SK-N-SH treated with all-trans-retinoic acid at 6 μM for 48 hours (cell line): ENCODE measurements around the gene DDX54.

ENCODE experiments used
- ATAC-seq: fragments of 200-7000 bp; cut with Tn5 transposase; 3 replicates; pipeline ENCODE4 v1.9.1; 2020; ENCODE audit warnings: mild to moderate bottlenecking, moderate library complexity
- ARNTL ChIP-seq: fragments of 450-650 bp; formaldehyde crosslinking; IDR thresholded peaks from 2 replicates; pipeline ENCODE4 v1.5.0; 2020; ENCODE audit warnings: low read depth, mild to moderate bottlenecking, moderate library complexity, borderline replicate concordance
- BACH2 ChIP-seq: fragments of 250-450 bp; sonication (Bioruptor Pico); IDR thresholded peaks from 2 replicates; pipeline ENCODE4 v1.9.0; 2021; ENCODE audit warnings: mild to moderate bottlenecking, borderline replicate concordance
- CREB5 ChIP-seq: fragments of 250-450 bp; sonication (Bioruptor Pico); IDR thresholded peaks from 2 replicates; pipeline ENCODE4 v1.5.1; 2020; ENCODE audit warnings: low read depth, mild to moderate bottlenecking, moderate library complexity
- CSDC2 ChIP-seq: fragments of 250-450 bp; sonication (Bioruptor Pico); IDR thresholded peaks from 2 replicates; pipeline ENCODE4 v1.5.0; 2020; ENCODE audit warnings: mild to moderate bottlenecking, moderate library complexity
- ESRRG ChIP-seq: fragments of 250-450 bp; sonication (Bioruptor Pico); IDR thresholded peaks from 2 replicates; pipeline ENCODE4 v1.6.1; 2021; ENCODE audit warnings: mild to moderate bottlenecking
- GLIS3 ChIP-seq: fragments of 250-450 bp; sonication (Bioruptor Pico); IDR thresholded peaks from 2 replicates; pipeline ENCODE4 v1.5.0; 2020; ENCODE audit warnings: mild to moderate bottlenecking, moderate library complexity
- ISL1 ChIP-seq: fragments of 250-450 bp; sonication (Bioruptor Pico); IDR thresholded peaks from 2 replicates; pipeline ENCODE4 v2.1.2; 2022; ENCODE audit warnings: mild to moderate bottlenecking, moderate library complexity
- OSR1 ChIP-seq: fragments of 250-450 bp; sonication (Bioruptor Pico); IDR thresholded peaks from 2 replicates; pipeline ENCODE4 v1.8.0; 2022; ENCODE audit warnings: moderate library complexity, mild to moderate bottlenecking, inconsistent platforms
- POU6F1 ChIP-seq: fragments of 250-450 bp; sonication (Bioruptor Pico); IDR thresholded peaks from 2 replicates; pipeline ENCODE4 v1.8.0; 2021; ENCODE audit warnings: low read depth, mild to moderate bottlenecking, moderate library complexity, borderline replicate concordance
- PPARA ChIP-seq: fragments of 250-450 bp; sonication (Bioruptor Pico); IDR thresholded peaks from 2 replicates; pipeline ENCODE4 v1.5.0; 2020; ENCODE audit warnings: mild to moderate bottlenecking, borderline replicate concordance
- RARB ChIP-seq: fragments of 250-450 bp; sonication (Bioruptor Pico); IDR thresholded peaks from 2 replicates; pipeline ENCODE4 v1.8.0; 2021; ENCODE audit warnings: mild to moderate bottlenecking, moderate library complexity
- SNAI2 ChIP-seq: fragments of 250-450 bp; sonication (Bioruptor Pico); IDR thresholded peaks from 2 replicates; pipeline ENCODE4 v1.5.0; 2020; ENCODE audit warnings: mild to moderate bottlenecking, moderate library complexity
- TCF4 ChIP-seq: fragments of 250-450 bp; sonication (Bioruptor Pico); IDR thresholded peaks from 2 replicates; pipeline ENCODE4 v1.8.0; 2021; ENCODE audit warnings: mild to moderate bottlenecking, moderate library complexity, borderline replicate concordance
- TOX ChIP-seq: fragments of 250-450 bp; sonication (Bioruptor Pico); IDR thresholded peaks from 2 replicates; pipeline ENCODE4 v1.8.0; 2021; ENCODE audit warnings: mild to moderate bottlenecking, moderate library complexity, borderline replicate concordance
- ZC3H10 ChIP-seq: fragments of 250-450 bp; sonication (Bioruptor Pico); IDR thresholded peaks from 2 replicates; pipeline ENCODE4 v1.5.1; 2021; ENCODE audit warnings: mild to moderate bottlenecking, moderate library complexity
- ZFP30 ChIP-seq: fragments of 450-650 bp; formaldehyde crosslinking; IDR thresholded peaks from 2 replicates; pipeline ENCODE4 v1.5.0; 2022; ENCODE audit warnings: mild to moderate bottlenecking, moderate library complexity
- ZNF565 ChIP-seq: fragments of 450-650 bp; formaldehyde crosslinking; conservative IDR thresholded peaks from 2 replicates; pipeline ENCODE4 v1.5.0; 2020; ENCODE audit warnings: low read depth, mild to moderate bottlenecking, moderate library complexity
- ZNF70 ChIP-seq: fragments of 450-650 bp; formaldehyde crosslinking; IDR thresholded peaks from 2 replicates; pipeline ENCODE4 v1.5.0; 2020; ENCODE audit warnings: mild to moderate bottlenecking, moderate library complexity
- ZNF8 ChIP-seq: fragments of 450-650 bp; formaldehyde crosslinking; IDR thresholded peaks from 2 replicates; pipeline ENCODE4 v1.5.0; 2020; ENCODE audit warnings: mild to moderate bottlenecking, moderate library complexity
- TF ChIP-seq, protein P1 (sequence below): fragments of 250-450 bp; sonication (Bioruptor Pico); IDR thresholded peaks from 2 replicates; pipeline ENCODE4 v1.5.1; 2021; ENCODE audit warnings: mild to moderate bottlenecking, moderate library complexity

Gene DDX54

DNA sequence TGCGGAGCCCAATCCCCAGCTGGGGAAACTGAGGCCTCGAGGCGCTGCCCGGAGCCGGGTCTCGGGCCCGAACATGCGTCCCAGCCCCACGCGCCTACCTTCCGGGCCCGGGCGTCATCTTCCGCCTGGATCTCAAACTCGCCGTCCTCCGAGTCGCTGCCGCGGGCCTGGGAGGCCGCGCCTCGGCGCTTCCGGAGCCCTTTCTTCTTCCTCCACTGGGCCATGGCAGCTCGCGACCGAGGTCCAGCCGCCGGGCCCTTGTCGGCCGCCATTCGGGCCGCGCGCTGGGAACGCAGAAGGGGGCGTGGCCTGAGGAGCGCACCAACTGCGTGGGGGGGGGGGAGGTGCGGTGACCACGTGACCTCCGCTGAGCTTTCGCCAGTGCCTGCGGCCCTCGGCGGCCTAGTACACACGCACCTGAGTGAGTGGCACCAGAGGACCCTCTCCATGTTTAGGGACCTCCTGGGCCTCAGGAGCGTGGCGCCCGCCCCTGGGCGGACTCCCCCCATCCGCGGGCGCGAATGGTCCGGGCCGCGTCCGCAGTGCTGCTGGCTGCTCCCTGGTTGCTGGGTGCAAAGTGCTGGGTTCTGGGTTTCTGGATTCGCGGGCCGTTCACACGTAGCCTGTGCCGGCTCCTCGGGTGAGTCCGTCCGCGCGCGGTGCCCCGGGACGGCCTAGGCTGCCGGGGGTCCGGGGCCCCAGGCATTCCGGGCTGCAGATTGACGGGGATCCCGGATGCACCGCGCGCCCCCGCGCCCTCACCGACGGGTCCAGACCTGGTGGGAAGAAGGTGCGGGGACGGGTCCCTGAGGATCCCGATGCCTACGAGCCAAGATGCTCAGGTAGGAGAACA is at the start of gene DDX54, which contains the start of gene RITA1:
Gene DDX54, minus strand, starts transcription at position 299 of the 853 bp plus-strand sequence. Its CDS starts 27 bp downstream, at position 272.
Gene RITA1, plus strand, starts transcription at position 542 of the 853 bp plus-strand sequence. CDS start 1,026 bp downstream, outside the sequence.
- peak; percentile 78 for ATAC-seq
- TF ChIP-seq POU6F1 (CRISPR knock-in tag), result no peak
- TF ChIP-seq CSDC2 (CRISPR knock-in tag), result peak; percentile 51; the same call in 1 of the 2 replicates

DNA sequence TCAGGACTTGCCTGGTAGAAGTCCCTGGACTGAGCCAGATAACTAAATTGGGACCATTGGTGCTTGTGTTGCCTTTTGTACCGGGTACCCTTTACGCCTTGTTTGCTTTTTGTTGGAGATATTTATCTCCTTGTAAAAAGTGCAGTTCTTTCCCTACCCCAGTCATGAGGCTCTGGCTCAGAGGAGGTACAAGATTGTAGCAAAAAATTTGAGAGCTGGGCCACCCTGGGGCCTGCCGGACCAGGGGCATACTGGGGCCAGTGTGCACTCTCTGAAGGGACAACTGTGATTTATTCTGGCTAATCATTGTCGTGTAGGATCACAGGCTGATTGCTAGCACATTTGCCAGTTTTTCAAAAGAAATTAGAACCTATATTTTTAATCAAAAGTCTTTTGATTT is 49.2 kb upstream of the DDX54 start:
- TF ChIP-seq POU6F1 (CRISPR knock-in tag), result no peak
- no peak for TF ChIP-seq CREB5 (CRISPR knock-in tag)
- no peak for TF ChIP-seq ZNF565 (CRISPR knock-in tag)
- TF ChIP-seq GLIS3 (CRISPR knock-in tag), result no peak
- no peak for TF ChIP-seq ZNF70 (CRISPR knock-in tag)
- no peak for TF ChIP-seq ISL1 (CRISPR knock-in tag)
- no peak for TF ChIP-seq RARB (CRISPR knock-in tag)
- no peak for TF ChIP-seq ARNTL (CRISPR knock-in tag)
- TF ChIP-seq BACH2 (CRISPR knock-in tag), result no peak
- no peak for TF ChIP-seq ZNF8 (CRISPR knock-in tag)
- TF ChIP-seq, protein P1, sequence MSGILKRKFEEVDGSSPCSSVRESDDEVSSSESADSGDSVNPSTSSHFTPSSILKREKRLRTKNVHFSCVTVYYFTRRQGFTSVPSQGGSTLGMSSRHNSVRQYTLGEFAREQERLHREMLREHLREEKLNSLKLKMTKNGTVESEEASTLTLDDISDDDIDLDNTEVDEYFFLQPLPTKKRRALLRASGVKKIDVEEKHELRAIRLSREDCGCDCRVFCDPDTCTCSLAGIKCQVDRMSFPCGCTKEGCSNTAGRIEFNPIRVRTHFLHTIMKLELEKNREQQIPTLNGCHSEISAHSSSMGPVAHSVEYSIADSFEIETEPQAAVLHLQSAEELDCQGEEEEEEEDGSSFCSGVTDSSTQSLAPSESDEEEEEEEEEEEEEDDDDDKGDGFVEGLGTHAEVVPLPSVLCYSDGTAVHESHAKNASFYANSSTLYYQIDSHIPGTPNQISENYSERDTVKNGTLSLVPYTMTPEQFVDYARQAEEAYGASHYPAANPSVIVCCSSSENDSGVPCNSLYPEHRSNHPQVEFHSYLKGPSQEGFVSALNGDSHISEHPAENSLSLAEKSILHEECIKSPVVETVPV (CRISPR knock-in tag), result no peak
- TF ChIP-seq ZFP30 (CRISPR knock-in tag), result no peak
- no peak for TF ChIP-seq ZC3H10 (CRISPR knock-in tag)
- TF ChIP-seq PPARA (CRISPR knock-in tag), result no peak
- TF ChIP-seq TCF4, result no peak
- TF ChIP-seq OSR1 (CRISPR knock-in tag), result no peak
- TF ChIP-seq SNAI2 (CRISPR knock-in tag), result no peak
- TF ChIP-seq CSDC2 (CRISPR knock-in tag), result no peak
- no peak for TF ChIP-seq ESRRG (CRISPR knock-in tag)
- TF ChIP-seq TOX (CRISPR knock-in tag), result no peak
- ATAC-seq, result no peak

GRCh38 chr12:113233967-113234366 is 48.7 kb upstream of the DDX54 start:
- no peak for ATAC-seq
- no peak for TF ChIP-seq POU6F1 (CRISPR knock-in tag)
- no peak for TF ChIP-seq TCF4
- no peak for TF ChIP-seq ZC3H10 (CRISPR knock-in tag)
- no peak for TF ChIP-seq ISL1 (CRISPR knock-in tag)
- TF ChIP-seq, protein P1 (CRISPR knock-in tag), result no peak
- no peak for TF ChIP-seq TOX (CRISPR knock-in tag)
- no peak for TF ChIP-seq GLIS3 (CRISPR knock-in tag)
